Immature natural killer cell (primary cell): ENCODE measurements around the gene HS3ST2. TPM values are rescaled to one million over a fixed set of nuclear protein-coding genes. Genes with fewer than 3 reads are reported as not detected.
"Not testable (repeated sequence)": the region's sequence is repeated elsewhere in the genome, so short reads cannot be mapped to it uniquely, and the experiment has no call there.

Experiments used
- DNase-seq, 3 donors: peaks; one replicate each; pipeline ENCODE4 v3.0.0; 2022; ENCODE audit warnings: mixed read lengths in 1 of 3
- H3K27ac Mint-ChIP-seq, 6 donors: one replicate each; pipeline ENCODE4 v1.8.0; 2020; ENCODE audit warnings: mixed read lengths in 6 of 6, mild to moderate bottlenecking in 5 of 6, inconsistent platforms in 4 of 6, moderate library complexity in 3 of 6
- H3K27me3 Mint-ChIP-seq, 3 donors: one replicate each; pipeline ENCODE4 v1.8.0; 2020 to 2021; ENCODE audit warnings: low read depth in 3 of 3, mild to moderate bottlenecking in 3 of 3, mixed read lengths in 3 of 3, moderate library complexity in 3 of 3, inconsistent platforms in 1 of 3
- H3K36me3 Mint-ChIP-seq, 3 donors: one replicate each; pipeline ENCODE4 v1.8.0; 2020; ENCODE audit warnings: mixed read lengths in 3 of 3, inconsistent platforms in 2 of 3, mild to moderate bottlenecking in 2 of 3
- H3K4me1 Mint-ChIP-seq, 2 donors: one replicate each; pipeline ENCODE4 v1.8.0; 2020; ENCODE audit warnings: inconsistent platforms in 2 of 2, mild to moderate bottlenecking in 2 of 2, mixed read lengths in 2 of 2, moderate library complexity in 1 of 2
- H3K4me3 Mint-ChIP-seq, 5 donors: one replicate each; pipeline ENCODE4 v1.8.0; 2020; ENCODE audit warnings: mild to moderate bottlenecking in 5 of 5, mixed read lengths in 5 of 5, inconsistent platforms in 3 of 5, moderate library complexity in 3 of 5
- H3K9me3 Mint-ChIP-seq, 6 donors: one replicate each; pipeline ENCODE4 v1.8.0; 2020; ENCODE audit warnings: mild to moderate bottlenecking in 6 of 6, mixed read lengths in 6 of 6, inconsistent platforms in 4 of 6, moderate library complexity in 3 of 6
- polyA plus RNA-seq, 3 donors: library from polyadenylated mRNA; unstranded; fragments of 300-500 nt; fragmentation: Illumina TruSeq; gene quantifications; one replicate each; pipeline ENCODE4 v1.2.3, GENCODE V29; 2021

Gene HS3ST2
- polyA plus RNA-seq, 3 donors from 2014 or later, result not detected

GRCh38 chr16:22868593-22869224 is 54.7 kb downstream of the HS3ST2 start:
- Mint-ChIP-seq H3K27me3 (peaks cover 0 to 6% (median 0%) of the 10 kb centered on the region in 3 donors), H3K4me1 (no peaks in the 10 kb centered on the region), H3K36me3 (no peaks in the 10 kb centered on the region), H3K4me3 (no peak overlapping the region), H3K9me3 (no peaks in the 10 kb centered on the region), H3K27ac (no peak overlapping the region)
- no peak for DNase-seq

GRCh38 chr16:22871861-22872260 is 57.9 kb downstream of the HS3ST2 start:
- Mint-ChIP-seq H3K27me3 (peaks cover 0 to 2% (median 2%) of the 10 kb centered on the region in 3 donors), H3K4me3 (no peak overlapping the region), H3K36me3 (no peaks in the 10 kb centered on the region), H3K9me3 (no peaks in the 10 kb centered on the region), H3K4me1 (no peaks in the 10 kb centered on the region), H3K27ac (no peak overlapping the region)
- no peak for DNase-seq

- H3K9me3 Mint-ChIP-seq, result peaks cover 0 to 2% (median 0%) of the 10 kb centered on the region in 6 donors
Observed at GRCh38 chr16:22874394-22874793, 60.4 kb downstream of the HS3ST2 start.

DNA sequence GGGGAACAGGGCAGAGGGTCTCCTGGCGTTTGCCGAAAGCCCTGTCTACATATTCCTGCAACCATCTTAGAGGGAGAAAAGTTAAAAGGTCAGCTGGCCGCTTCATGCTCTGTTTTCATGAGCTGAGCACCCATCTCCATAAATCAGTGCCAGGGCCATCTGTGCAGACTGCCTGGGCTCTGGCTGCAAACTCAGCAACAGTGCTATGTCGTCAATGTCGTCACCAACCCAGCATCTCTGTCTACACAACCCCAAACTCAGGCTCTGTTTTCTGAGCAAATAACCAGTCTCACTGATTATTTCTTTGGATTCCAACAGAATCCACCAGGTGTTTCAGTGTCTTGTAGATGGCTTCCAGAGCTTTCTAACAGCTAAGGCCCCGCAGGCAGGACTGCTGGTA is 65.0 kb downstream of the HS3ST2 start:
- H3K27ac Mint-ChIP-seq, result no peak overlapping the region
- peaks cover 0 to 2% (median 0%) of the 10 kb centered on the region in 6 donors for H3K9me3 Mint-ChIP-seq
- DNase-seq, result no peak
- H3K27me3 Mint-ChIP-seq, result peaks cover 0 to 6% (median 5%) of the 10 kb centered on the region in 3 donors
- no peaks in the 10 kb centered on the region for H3K4me1 Mint-ChIP-seq
- no peak overlapping the region for H3K4me3 Mint-ChIP-seq
- no peaks in the 10 kb centered on the region for H3K36me3 Mint-ChIP-seq

More at GRCh38 chr16:22874394-22874793, 60.4 kb downstream of the HS3ST2 start:
- Mint-ChIP-seq H3K36me3 (no peaks in the 10 kb centered on the region), H3K4me3 (no peak overlapping the region), H3K27me3 (peaks cover 0 to 5% (median 3%) of the 10 kb centered on the region in 3 donors), H3K27ac (no peak overlapping the region), H3K4me1 (no peaks in the 10 kb centered on the region)
- DNase-seq, result no peak

- Mint-ChIP-seq H3K36me3 (no peaks in the 10 kb centered on the region), H3K27me3 (peaks cover 0 to 6% (median 5%) of the 10 kb centered on the region in 3 donors), H3K4me1 (no peaks in the 10 kb centered on the region), H3K9me3 (peaks cover 0 to 2% (median 0%) of the 10 kb centered on the region in 6 donors), H3K4me3 (no peak overlapping the region), H3K27ac (no peak overlapping the region)
- DNase-seq, result no peak
Observed at GRCh38 chr16:22879466-22879865, 65.5 kb downstream of the HS3ST2 start.

DNA sequence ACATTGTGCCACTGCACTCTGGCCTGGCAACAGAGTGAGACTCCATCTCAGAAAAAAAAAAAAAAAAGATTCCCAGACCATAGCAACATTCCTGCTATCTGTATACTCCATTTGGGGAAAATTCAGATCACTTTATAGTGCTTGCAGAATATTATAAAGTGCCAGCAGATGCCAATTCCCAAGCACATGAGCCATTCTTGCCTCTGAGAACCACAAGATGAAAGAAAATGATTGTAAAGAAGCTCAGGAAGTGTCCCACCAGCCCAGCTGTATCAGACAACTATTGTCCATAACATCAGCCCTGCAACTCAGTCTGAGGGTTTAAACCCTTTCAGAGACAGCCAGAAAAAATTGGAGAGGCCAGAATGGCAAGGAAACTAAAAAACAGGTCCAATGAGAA is 69.0 kb downstream of the HS3ST2 start:
- Mint-ChIP-seq H3K9me3 (no peaks in the 10 kb centered on the region), H3K36me3 (no peaks in the 10 kb centered on the region), H3K4me1 (no peaks in the 10 kb centered on the region), H3K27ac (no peak overlapping the region), H3K4me3 (no peak overlapping the region), H3K27me3 (peaks cover 3 to 7% (median 5%) of the 10 kb centered on the region in 3 donors)
- DNase-seq, result no peak

DNA sequence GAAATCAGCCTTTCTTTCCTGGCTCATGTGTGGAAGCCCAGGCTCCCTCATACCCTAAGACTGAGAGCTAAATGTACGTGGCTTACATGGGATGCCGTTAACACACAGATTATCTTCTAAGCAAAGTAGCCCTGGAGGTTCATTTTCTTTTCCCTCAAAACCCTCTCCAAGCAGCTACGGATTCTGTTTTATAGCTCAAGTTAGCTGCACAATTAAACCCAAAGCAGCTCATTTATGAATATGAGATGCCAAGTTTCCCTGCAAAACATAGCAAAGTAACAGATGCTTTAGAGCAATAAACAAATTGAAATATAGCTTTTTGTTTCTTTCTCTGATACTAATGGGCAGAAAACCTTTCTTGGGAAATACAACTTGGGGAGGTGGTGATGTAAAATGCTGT is 72.0 kb downstream of the HS3ST2 start:
- H3K27me3 Mint-ChIP-seq, result peaks cover 2 to 6% (median 4%) of the 10 kb centered on the region in 3 donors
- H3K9me3 Mint-ChIP-seq, result no peaks in the 10 kb centered on the region
- no peaks in the 10 kb centered on the region for H3K4me1 Mint-ChIP-seq

DNA sequence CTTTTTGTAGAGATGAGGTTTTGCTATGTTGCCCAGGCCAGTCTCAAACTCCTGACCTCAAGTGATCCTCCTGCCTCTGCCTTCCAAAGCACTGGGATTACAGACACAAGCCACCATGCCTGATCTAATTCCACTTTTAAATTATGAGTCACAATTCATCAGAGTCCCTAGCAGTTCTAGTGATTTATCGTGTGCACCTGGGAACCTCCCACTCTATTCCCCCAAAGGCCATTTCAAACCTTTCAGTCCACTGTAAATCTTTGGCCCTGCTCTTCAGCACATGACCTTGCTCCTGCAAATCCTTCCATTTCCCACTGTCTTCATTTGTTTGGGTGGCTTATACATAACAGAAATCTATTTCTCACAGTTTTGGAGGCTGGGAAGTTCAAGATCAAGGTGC is 73.0 kb downstream of the HS3ST2 start:
- H3K27ac Mint-ChIP-seq, result no peak overlapping the region
- H3K27me3 Mint-ChIP-seq, result peaks cover 2 to 6% (median 2%) of the 10 kb centered on the region in 3 donors
- H3K4me1 Mint-ChIP-seq, result no peaks in the 10 kb centered on the region
- no peak overlapping the region for H3K4me3 Mint-ChIP-seq
- H3K36me3 Mint-ChIP-seq, result no peaks in the 10 kb centered on the region
- no peak for DNase-seq
- H3K9me3 Mint-ChIP-seq, result no peaks in the 10 kb centered on the region

More for the DNA sequence above, 72.0 kb downstream of the HS3ST2 start:
- no peak overlapping the region for H3K27ac Mint-ChIP-seq
- no peak for DNase-seq
- no peaks in the 10 kb centered on the region for H3K36me3 Mint-ChIP-seq
- no peak overlapping the region for H3K4me3 Mint-ChIP-seq

GRCh38 chr16:22887445-22887844 is 73.5 kb downstream of the HS3ST2 start:
- Mint-ChIP-seq H3K27ac (no peak overlapping the region), H3K4me1 (no peaks in the 10 kb centered on the region), H3K36me3 (no peaks in the 10 kb centered on the region), H3K4me3 (no peak overlapping the region), H3K9me3 (no peaks in the 10 kb centered on the region), H3K27me3 (peaks cover 0 to 6% (median 2%) of the 10 kb centered on the region in 3 donors)
- no peak for DNase-seq

DNA sequence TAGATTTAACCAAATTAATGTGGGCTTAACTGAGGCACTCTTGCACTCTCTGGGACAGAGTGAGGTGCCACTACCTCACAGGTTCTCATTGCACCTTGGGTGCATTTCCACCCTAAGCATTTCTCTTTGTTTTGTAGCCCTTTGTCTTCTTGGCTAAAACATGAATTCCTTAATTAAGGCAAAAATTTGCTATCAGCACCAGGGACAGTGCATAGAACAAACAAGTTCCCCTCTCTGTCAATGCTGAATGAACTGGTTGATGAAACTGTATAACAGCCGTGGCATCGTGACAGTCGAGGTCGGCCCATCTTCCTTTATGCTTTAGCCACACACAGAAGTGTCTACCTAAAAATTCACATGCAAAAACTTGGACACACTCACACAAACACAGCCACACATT is 74.8 kb downstream of the HS3ST2 start:
- Mint-ChIP-seq H3K4me3 (no peak overlapping the region), H3K27ac (no peak overlapping the region), H3K27me3 (peaks cover 2 to 6% (median 3%) of the 10 kb centered on the region in 3 donors), H3K4me1 (no peaks in the 10 kb centered on the region), H3K36me3 (no peaks in the 10 kb centered on the region), H3K9me3 (no peaks in the 10 kb centered on the region)
- no peak for DNase-seq

GRCh38 chr16:22890976-22891375 is 77.0 kb downstream of the HS3ST2 start:
- Mint-ChIP-seq H3K4me3 (no peak overlapping the region), H3K27me3 (peaks cover 0 to 8% (median 6%) of the 10 kb centered on the region in 3 donors), H3K36me3 (no peaks in the 10 kb centered on the region), H3K4me1 (no peaks in the 10 kb centered on the region), H3K27ac (no peak overlapping the region), H3K9me3 (no peaks in the 10 kb centered on the region)
- DNase-seq, result no peak

DNA sequence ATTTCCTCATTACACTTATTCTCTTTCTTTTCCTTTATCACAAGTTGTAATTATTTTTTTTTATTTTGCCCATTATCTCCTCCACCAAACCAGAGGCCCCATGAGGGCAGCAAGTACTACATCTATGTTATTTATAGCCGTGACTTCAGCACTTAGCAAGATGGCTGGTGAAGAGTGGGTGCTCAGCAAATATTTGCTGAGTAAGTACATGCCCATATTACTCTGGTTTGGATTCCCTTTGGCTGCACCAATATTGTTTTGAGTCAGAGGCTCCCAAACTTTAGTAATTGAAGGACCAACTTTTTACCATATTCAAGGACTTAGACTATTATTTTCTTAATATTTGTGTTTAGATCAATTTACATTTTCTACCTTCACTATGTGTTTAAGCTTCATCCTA is 83.2 kb downstream of the HS3ST2 start:
- Mint-ChIP-seq H3K4me1 (no peaks in the 10 kb centered on the region), H3K4me3 (no peak overlapping the region), H3K27me3 (peaks cover 2 to 8% (median 4%) of the 10 kb centered on the region in 3 donors), H3K36me3 (no peaks in the 10 kb centered on the region), H3K9me3 (peaks cover 0 to 3% (median 0%) of the 10 kb centered on the region in 6 donors), H3K27ac (no peak overlapping the region)
- no peak for DNase-seq

GRCh38 chr16:22898131-22898530 is 84.2 kb downstream of the HS3ST2 start:
- Mint-ChIP-seq H3K4me3 (no peak overlapping the region), H3K4me1 (no peaks in the 10 kb centered on the region), H3K36me3 (no peaks in the 10 kb centered on the region), H3K9me3 (peaks cover 0 to 5% (median 0%) of the 10 kb centered on the region in 6 donors), H3K27me3 (peaks cover 4 to 7% (median 4%) of the 10 kb centered on the region in 3 donors), H3K27ac (no peak overlapping the region)
- DNase-seq, result no peak

GRCh38 chr16:22898874-22899348 is 84.9 kb downstream of the HS3ST2 start:
- peaks cover 0 to 5% (median 0%) of the 10 kb centered on the region in 6 donors for H3K9me3 Mint-ChIP-seq
- DNase-seq, result peak; percentile 12 to 35 (median 30)
- H3K27ac Mint-ChIP-seq, result no peak overlapping the region
- no peaks in the 10 kb centered on the region for H3K4me1 Mint-ChIP-seq
- no peak overlapping the region for H3K4me3 Mint-ChIP-seq
- H3K36me3 Mint-ChIP-seq, result no peaks in the 10 kb centered on the region
- H3K27me3 Mint-ChIP-seq, result peaks cover 4% of the 10 kb centered on the region in 3 donors

GRCh38 chr16:22899567-22899966 is 85.6 kb downstream of the HS3ST2 start:
- not testable (repeated sequence) for H3K27me3 Mint-ChIP-seq, H3K9me3 Mint-ChIP-seq, H3K36me3 Mint-ChIP-seq, H3K27ac Mint-ChIP-seq, H3K4me1 Mint-ChIP-seq, DNase-seq, H3K4me3 Mint-ChIP-seq
